NT2/D1 (cell line): ENCODE data around the gene GSG1L2.

Experiments used
- SUZ12 ChIP-seq: IDR thresholded peaks from 2 replicates; pipeline ENCODE4 v1.6.1; 2011; ENCODE audit not compliant: insufficient read length, insufficient read depth; ENCODE audit errors: extremely low read depth
- YY1 ChIP-seq: IDR thresholded peaks from 2 replicates; pipeline ENCODE4 v1.6.1; 2011; ENCODE audit not compliant: insufficient read length, insufficient read depth
- ZNF274 ChIP-seq: IDR thresholded peaks from 2 replicates; pipeline ENCODE4 v1.6.1; 2011; ENCODE audit warnings: mild to moderate bottlenecking, low read depth, low read length

DNA sequence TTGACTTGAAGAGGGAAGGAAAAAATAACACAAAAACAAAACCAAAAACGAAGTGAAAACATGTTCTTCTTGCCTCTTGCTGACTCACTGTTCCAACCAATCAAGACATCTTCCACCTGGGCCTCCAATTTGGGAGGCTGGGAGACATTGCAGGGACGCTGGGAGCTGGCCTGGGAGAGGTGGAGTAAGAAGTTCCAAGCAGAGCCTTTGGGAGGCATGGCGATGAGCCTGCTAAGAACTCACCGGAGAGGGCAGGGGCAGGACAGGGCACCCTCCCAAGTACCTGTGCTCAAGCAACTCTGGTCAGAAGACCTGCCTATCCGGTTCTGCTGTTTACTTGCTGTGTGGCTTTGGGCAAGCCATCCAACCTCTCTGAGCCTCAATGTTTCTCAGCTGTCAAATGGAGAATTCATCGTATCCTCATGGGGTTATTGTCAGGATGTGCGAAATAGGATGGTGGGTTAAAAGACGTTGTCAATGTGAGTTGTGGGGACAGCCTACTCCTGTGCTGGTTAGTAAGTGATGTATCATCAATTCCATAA is 3.0 kb upstream of the GSG1L2 start:
- TF ChIP-seq ZNF274 (no peak), SUZ12 (no peak), YY1 (no peak)
